Sigmoid colon (tissue), 4 donors: ENCODE data around the gene PRUNE1.
A peak's percentile ranks its signal among the peaks of the same experiment; 100 is the strongest.

ENCODE experiments used
- CTCF ChIP-seq, 4 experiments: fragments of 450-650 bp in 3 of 4; fragments of 200-600 bp in 1 of 4; IDR thresholded peaks; one replicate each; pipeline ENCODE4 v1.5.1; 2016 to 2019; ENCODE audit warnings: antibody characterized with exemption in 4 of 4, mild to moderate bottlenecking in 3 of 4, moderate library complexity in 2 of 4
- EP300 ChIP-seq, 4 donors: sonication (generic); formaldehyde crosslinking; IDR thresholded peaks; one replicate each; pipeline ENCODE4 v1.6.1; 2017; ENCODE audit warnings: antibody characterized with exemption in 4 of 4

- TF ChIP-seq CTCF (IDR thresholded peaks at IDR 0.05) (peak; percentile 76 to 86 (median 80)), EP300 (IDR thresholded peaks at IDR 0.05) (no peak)
Measured at GRCh38 chr1:150995896-150996295, 12.4 kb upstream of the PRUNE1 start.
